Upper lobe of left lung (tissue), 6 donors: Measurements from ENCODE around the gene SENP2. TPM values are rescaled to one million over a fixed set of nuclear protein-coding genes. Genes with fewer than 3 reads are reported as not detected.
"Not testable (repeated sequence)": the region's sequence is repeated elsewhere in the genome, so short reads cannot be mapped to it uniquely, and the experiment has no call there.

Experiments
- ATAC-seq, 2 donors: fragments of 200-7000 bp; cut with Tn5 transposase; one replicate each; pipeline ENCODE4 v1.9.1; 2022; ENCODE audit warnings: mild to moderate bottlenecking in 2 of 2, moderate library complexity in 2 of 2; ENCODE audit not compliant: low FRiP score in 2 of 2
- DNase-seq, 2 donors: peaks; one replicate each; pipeline ENCODE4 v3.0.0-alpha.2; 2019 to 2020
- H3K27ac ChIP-seq, 4 donors: fragments of 200-600 bp; sonication (generic); one replicate each; pipeline ENCODE4 v1.5.1; 2016 to 2019
- H3K27me3 ChIP-seq, 4 donors: fragments of 200-600 bp; sonication (generic); one replicate each; pipeline ENCODE4 v1.5.1; 2017 to 2019
- H3K36me3 ChIP-seq, 4 donors: fragments of 200-600 bp; sonication (generic); one replicate each; pipeline ENCODE4 v1.5.1; 2016 to 2019
- H3K4me1 ChIP-seq, 4 donors: fragments of 200-600 bp; sonication (generic); one replicate each; pipeline ENCODE4 v1.5.1; 2018 to 2019
- H3K4me3 ChIP-seq, 4 donors: fragments of 200-600 bp; sonication (generic); one replicate each; pipeline ENCODE4 v1.5.1; 2017 to 2019; ENCODE audit warnings: mild to moderate bottlenecking in 2 of 4, moderate library complexity in 1 of 4
- H3K9me3 ChIP-seq, 4 donors: fragments of 200-600 bp; sonication (generic); one replicate each; pipeline ENCODE4 v1.5.1; 2018 to 2019
- EP300 ChIP-seq, 4 donors: sonication (generic); formaldehyde crosslinking; IDR thresholded peaks; one replicate each; pipeline ENCODE4 v1.5.1; 2017; ENCODE audit warnings: antibody characterized with exemption in 4 of 4, control low read depth in 2 of 4
- POLR2A ChIP-seq, 4 donors: fragments of 450-650 bp; IDR thresholded peaks; one replicate each; pipeline ENCODE4 v1.5.1; 2016 to 2017; ENCODE audit warnings: antibody characterized with exemption in 4 of 4, mild to moderate bottlenecking in 2 of 4
- POLR2AphosphoS5 ChIP-seq, 2 donors: sonication (generic); formaldehyde crosslinking; IDR thresholded peaks; one replicate each; pipeline ENCODE4 v1.5.1; 2017; ENCODE audit warnings: antibody characterized with exemption in 2 of 2
- WGBS, 2 donors: methylation state at CpG; one replicate each; pipeline ENCODE4 v1.1.5; 2017 to 2018; 5-methylcytosine and 5-hydroxymethylcytosine counted together
- total RNA-seq, 6 donors: library from RNA; depleted of rRNA in 4 of 6; stranded (reverse); fragments of >200 nt in 4 of 6; gene quantifications; one replicate each; pipeline versions ENCODE4 v1.1.0 to v1.2.1, GENCODE V29; 2016 to 2021
- TF ChIP-seq, protein P1 (sequence below), 6 experiments: fragments of 450-650 bp in 4 of 6; fragments of 200-600 bp in 2 of 6; sonication (generic) in 2 of 6; IDR thresholded peaks; one replicate each; pipeline ENCODE4 v1.5.1; 2016 to 2019; ENCODE audit warnings: antibody characterized with exemption in 6 of 6
- donor health status: DM: no; HTN: no; CAD: no; lungs with moderate emphysema.
- donor health status: DM: no; HTN: yes; CAD: no; lungs with severe emphysema.

SENP2 gene
- total RNA-seq, 6 donors from 2014 or later: 18.9 to 42.2 (median 31.6) TPM

DNA sequence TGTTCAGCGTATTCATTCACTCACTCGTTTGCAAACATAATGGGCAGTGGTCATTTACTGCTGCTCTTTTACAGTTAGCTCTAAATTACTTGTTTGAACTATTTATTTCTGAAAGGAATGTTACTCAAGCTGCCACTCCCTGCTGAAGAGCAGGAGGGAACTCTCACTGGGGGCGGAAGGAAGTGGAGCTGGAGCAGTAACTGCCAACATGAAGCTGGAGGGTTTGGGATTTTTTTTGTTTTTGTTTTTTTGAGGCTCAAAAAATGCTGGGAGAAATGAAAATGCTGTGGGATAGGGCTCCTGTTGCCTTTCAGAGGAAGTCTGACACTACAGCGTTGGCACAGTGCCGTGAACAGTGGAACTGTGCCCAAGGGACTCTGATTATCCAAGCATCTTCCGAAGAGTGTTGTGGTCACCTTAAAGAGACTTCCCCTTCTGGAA lies 44.1 kb downstream of the SENP2 start:
- no peaks in the 10 kb centered on the region for H3K27me3 ChIP-seq

DNA sequence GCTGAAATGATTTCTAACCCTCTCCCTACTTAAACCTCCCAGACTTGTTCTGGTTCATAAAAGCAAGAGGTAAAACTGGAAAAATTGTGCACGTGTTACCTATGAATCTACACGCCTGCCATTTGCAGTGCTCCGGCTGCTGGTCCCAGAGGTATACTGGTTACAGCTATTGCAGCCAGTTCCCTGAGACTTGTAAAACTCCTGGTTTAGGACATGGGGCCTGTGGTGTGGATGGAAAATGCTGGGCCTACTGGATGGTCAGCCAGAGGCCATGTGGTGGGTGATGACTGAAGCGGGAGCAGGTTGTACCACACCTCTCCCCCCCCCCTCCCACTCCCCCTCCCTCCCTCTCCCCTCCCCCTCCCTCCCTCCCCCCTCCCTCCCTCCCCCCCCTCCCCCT lies 45.0 kb downstream of the SENP2 start:
- DNase-seq: no peak
- Histone ChIP-seq H3K4me3 (no peak overlapping the region), H3K9me3 (no peaks in the 10 kb centered on the region), H3K27me3 (no peaks in the 10 kb centered on the region), H3K27ac (no peak overlapping the region), H3K36me3 (peaks cover 5 to 46% (median 26%) of the 10 kb centered on the region in 4 donors), H3K4me1 (peaks cover 18 to 25% (median 22%) of the 10 kb centered on the region in 4 donors)
- no peak for ATAC-seq
- WGBS, 2 donors: 70 to 83% methylated on average over 4 of the region's 4 CpGs
- TF ChIP-seq POLR2AphosphoS5 (IDR thresholded peaks at IDR 0.05): no peak

More for the DNA sequence above, 44.1 kb downstream of the SENP2 start:
- Histone ChIP-seq H3K36me3 (peaks cover 8 to 55% (median 33%) of the 10 kb centered on the region in 4 donors), H3K9me3 (no peaks in the 10 kb centered on the region), H3K27ac (peak overlapping the region; percentile 42 to 69 (median 51)), H3K4me3 (no peak overlapping the region), H3K4me1 (peaks cover 18 to 25% (median 22%) of the 10 kb centered on the region in 4 donors)
- ATAC-seq (peak; percentile 68 to 76), DNase-seq (peak in 1 of 2 donors; percentile 54)
- 37 to 40% methylated on average over 6 of the region's 6 CpGs for WGBS, 2 donors
- TF ChIP-seq POLR2A (IDR thresholded peaks at IDR 0.05) (no peak), EP300 (IDR thresholded peaks at IDR 0.05) (no peak)
- TF ChIP-seq, protein P1, sequence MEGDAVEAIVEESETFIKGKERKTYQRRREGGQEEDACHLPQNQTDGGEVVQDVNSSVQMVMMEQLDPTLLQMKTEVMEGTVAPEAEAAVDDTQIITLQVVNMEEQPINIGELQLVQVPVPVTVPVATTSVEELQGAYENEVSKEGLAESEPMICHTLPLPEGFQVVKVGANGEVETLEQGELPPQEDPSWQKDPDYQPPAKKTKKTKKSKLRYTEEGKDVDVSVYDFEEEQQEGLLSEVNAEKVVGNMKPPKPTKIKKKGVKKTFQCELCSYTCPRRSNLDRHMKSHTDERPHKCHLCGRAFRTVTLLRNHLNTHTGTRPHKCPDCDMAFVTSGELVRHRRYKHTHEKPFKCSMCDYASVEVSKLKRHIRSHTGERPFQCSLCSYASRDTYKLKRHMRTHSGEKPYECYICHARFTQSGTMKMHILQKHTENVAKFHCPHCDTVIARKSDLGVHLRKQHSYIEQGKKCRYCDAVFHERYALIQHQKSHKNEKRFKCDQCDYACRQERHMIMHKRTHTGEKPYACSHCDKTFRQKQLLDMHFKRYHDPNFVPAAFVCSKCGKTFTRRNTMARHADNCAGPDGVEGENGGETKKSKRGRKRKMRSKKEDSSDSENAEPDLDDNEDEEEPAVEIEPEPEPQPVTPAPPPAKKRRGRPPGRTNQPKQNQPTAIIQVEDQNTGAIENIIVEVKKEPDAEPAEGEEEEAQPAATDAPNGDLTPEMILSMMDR (IDR thresholded peaks at IDR 0.05): no peak

DNA sequence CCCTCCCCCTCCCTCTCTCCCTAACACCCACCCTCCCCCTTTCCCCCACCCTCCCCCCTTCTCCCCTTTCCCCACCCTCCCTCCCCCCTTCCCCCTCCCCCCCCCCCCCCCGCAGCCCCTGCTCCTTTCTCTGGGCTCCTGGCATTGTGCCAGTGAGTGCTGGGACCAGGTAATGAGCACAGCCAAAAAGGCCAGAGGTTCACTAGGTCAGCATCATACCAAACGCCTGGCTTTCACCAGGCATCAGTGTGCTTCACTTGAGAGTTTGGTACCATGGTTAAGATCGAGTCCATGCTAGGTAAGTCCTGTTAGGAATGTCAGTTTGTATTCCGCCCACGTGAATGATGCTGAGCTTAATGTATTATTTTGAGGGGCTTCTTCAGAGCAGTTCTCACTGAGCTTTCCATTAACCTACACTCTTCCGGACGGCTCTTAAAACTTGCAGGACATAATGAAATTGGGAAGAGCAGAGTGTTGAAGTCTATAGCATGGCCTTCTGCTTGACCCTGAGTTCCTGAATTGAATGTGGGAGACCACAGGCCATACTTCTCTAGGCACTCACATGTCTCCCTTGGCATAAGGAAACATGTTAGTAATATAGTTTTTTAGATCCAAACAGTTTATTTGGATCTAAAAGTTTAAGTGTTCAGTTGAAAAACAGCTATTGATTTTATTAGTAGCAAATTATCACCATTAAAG lies 45.6 kb downstream of the SENP2 start:
- Histone ChIP-seq H3K27me3 (no peaks in the 10 kb centered on the region), H3K36me3 (peaks cover 0 to 41% (median 21%) of the 10 kb centered on the region in 4 donors), H3K27ac (no peak overlapping the region), H3K9me3 (no peaks in the 10 kb centered on the region), H3K4me3 (no peak overlapping the region), H3K4me1 (peaks cover 18 to 25% (median 22%) of the 10 kb centered on the region in 4 donors)
- DNase-seq: no peak
- 92% methylated on average over 6 of the region's 7 CpGs for WGBS, 2 donors
- TF ChIP-seq POLR2A (IDR thresholded peaks at IDR 0.05) (no peak), EP300 (IDR thresholded peaks at IDR 0.05) (no peak), POLR2AphosphoS5 (IDR thresholded peaks at IDR 0.05) (no peak)
- TF ChIP-seq, protein P1 (IDR thresholded peaks at IDR 0.05): no peak
- ATAC-seq: no peak

DNA sequence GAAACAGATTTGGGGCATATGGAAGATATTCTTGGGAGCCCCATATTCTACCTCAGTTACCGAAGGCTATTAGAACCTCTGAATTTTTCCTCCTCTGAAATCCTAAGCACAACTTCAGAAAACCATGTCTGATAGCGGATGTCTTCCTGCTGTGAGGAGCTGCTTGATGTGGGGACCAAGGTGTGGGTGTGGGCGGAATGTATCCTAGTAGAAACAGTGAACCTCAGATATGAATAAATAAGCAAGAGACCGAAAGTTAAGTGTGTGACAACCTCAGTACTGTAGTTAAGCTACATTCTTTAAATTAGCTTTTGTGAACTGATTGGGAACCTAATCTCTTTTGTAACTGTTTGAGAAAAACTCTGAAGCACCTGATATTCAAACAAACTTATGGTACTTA lies 46.9 kb downstream of the SENP2 start:
- peaks cover 0 to 27% (median 12%) of the 10 kb centered on the region in 4 donors for H3K36me3 ChIP-seq
- peaks cover 18 to 25% (median 22%) of the 10 kb centered on the region in 4 donors for H3K4me1 ChIP-seq
- TF ChIP-seq EP300 (IDR thresholded peaks at IDR 0.05) (no peak), POLR2AphosphoS5 (IDR thresholded peaks at IDR 0.05) (no peak), POLR2A (IDR thresholded peaks at IDR 0.05) (no peak)
- TF ChIP-seq, protein P1 (IDR thresholded peaks at IDR 0.05): no peak
- no peak overlapping the region for H3K27ac ChIP-seq
- H3K9me3 ChIP-seq: no peaks in the 10 kb centered on the region
- WGBS, 2 donors: 66 to 84% methylated on average over 4 of the region's 4 CpGs
- ATAC-seq (no peak), DNase-seq (no peak)
- H3K4me3 ChIP-seq: no peak overlapping the region
- no peaks in the 10 kb centered on the region for H3K27me3 ChIP-seq

DNA sequence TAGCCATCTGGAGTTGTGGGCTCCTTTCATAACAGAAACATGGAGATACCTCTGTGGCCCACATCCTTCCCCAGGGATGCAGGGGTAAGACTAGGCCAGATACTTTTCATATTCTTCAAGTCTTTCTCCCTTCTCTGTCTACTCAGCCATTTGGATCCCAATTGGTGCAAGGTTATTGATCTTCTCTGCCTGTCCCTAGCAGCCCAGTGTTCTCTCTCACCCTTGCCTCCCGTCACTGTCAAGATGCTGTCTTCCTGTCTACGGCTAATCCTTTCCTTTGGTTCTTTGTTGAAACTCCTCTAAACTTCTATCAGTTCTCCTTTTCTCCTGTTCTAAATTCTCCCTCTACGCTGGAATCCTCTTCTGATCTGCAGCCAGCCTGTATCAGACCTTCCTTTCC lies 51.3 kb downstream of the SENP2 start:
- no peaks in the 10 kb centered on the region for H3K36me3 ChIP-seq
- H3K9me3 ChIP-seq: no peaks in the 10 kb centered on the region
- ATAC-seq (no peak), DNase-seq (no peak)
- WGBS, 2 donors: 71 to 75% methylated on average over 3 of the region's 3 CpGs
- no peak overlapping the region for H3K27ac ChIP-seq
- TF ChIP-seq POLR2A (IDR thresholded peaks at IDR 0.05) (no peak), EP300 (IDR thresholded peaks at IDR 0.05) (no peak), POLR2AphosphoS5 (IDR thresholded peaks at IDR 0.05) (no peak)
- TF ChIP-seq, protein P1 (IDR thresholded peaks at IDR 0.05): no peak
- H3K27me3 ChIP-seq: no peaks in the 10 kb centered on the region
- no peak overlapping the region for H3K4me3 ChIP-seq
- H3K4me1 ChIP-seq: no peaks in the 10 kb centered on the region

DNA sequence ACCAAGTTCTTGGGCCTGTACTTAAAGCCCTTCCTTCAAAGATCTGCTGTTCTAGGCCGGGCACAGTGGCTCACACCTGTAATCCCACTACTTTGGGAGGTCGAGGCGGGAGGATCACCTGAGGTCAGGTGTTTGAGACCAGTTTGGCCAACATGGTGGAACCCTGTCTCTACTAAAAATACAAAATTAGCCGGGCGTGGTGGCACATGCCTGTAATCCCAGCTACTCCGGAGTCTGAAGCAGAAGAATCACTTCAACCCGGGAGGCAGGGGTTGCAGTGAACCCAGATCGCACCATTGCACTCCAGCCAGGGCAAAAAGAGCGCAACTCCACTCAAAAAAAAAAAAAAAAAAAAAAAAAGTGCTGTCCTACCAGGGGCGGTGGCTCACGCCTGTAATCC lies 52.6 kb downstream of the SENP2 start:
- H3K27me3 ChIP-seq, H3K9me3 ChIP-seq, H3K4me3 ChIP-seq, H3K36me3 ChIP-seq, DNase-seq, H3K27ac ChIP-seq, H3K4me1 ChIP-seq, ATAC-seq: not testable (repeated sequence)
- 96 to 97% methylated on average over 10 to 11 of the region's 11 CpGs for WGBS, 2 donors
